ENCODE measurements around the gene RAG1. TPM values are rescaled to one million over a fixed set of nuclear protein-coding genes. Genes with fewer than 3 reads are reported as not detected.

The RAG1 gene
- total RNA-seq, 4 donors from 2014 or later: 0.23 to 0.56 (median 0.39) TPM

DNA sequence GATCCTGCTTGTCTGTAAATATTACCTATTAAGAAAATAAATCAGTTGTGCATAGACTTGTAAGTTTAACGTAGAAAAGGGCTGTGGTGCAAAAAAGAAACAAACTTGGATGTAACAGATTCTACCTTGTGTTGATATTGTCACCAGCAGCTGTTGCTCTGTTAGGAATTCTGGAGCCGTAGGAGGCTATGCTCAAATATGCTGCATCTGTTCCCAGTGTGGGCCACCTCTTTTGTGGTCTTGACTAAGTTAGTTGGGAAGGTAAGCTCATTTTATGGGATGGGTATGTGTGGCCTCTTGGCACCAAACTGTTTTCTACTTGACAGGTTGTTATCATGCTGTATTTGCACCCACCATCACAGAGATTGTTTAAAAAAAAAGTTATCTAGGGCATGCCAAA lies 59.7 kb downstream of the RAG1 start:
- no peaks in the 10 kb centered on the region for H3K9me3 ChIP-seq
- TF ChIP-seq POLR2A (IDR thresholded peaks at IDR 0.05): no peak
- no peak for TF ChIP-seq POLR2AphosphoS5 (IDR thresholded peaks at IDR 0.05)
- TF ChIP-seq, protein P1, sequence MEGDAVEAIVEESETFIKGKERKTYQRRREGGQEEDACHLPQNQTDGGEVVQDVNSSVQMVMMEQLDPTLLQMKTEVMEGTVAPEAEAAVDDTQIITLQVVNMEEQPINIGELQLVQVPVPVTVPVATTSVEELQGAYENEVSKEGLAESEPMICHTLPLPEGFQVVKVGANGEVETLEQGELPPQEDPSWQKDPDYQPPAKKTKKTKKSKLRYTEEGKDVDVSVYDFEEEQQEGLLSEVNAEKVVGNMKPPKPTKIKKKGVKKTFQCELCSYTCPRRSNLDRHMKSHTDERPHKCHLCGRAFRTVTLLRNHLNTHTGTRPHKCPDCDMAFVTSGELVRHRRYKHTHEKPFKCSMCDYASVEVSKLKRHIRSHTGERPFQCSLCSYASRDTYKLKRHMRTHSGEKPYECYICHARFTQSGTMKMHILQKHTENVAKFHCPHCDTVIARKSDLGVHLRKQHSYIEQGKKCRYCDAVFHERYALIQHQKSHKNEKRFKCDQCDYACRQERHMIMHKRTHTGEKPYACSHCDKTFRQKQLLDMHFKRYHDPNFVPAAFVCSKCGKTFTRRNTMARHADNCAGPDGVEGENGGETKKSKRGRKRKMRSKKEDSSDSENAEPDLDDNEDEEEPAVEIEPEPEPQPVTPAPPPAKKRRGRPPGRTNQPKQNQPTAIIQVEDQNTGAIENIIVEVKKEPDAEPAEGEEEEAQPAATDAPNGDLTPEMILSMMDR (IDR thresholded peaks at IDR 0.05): no peak
- TF ChIP-seq EP300 (IDR thresholded peaks at IDR 0.05): no peak
- peaks cover 4% of the 10 kb centered on the region for H3K4me1 ChIP-seq
- 90% methylated on average over 2 of the region's 2 CpGs for WGBS
- no peaks in the 10 kb centered on the region for H3K27me3 ChIP-seq
- H3K4me3 ChIP-seq: no peak overlapping the region
- no peak overlapping the region for H3K27ac ChIP-seq
- H3K36me3 ChIP-seq: no peaks in the 10 kb centered on the region
- DNase-seq (ENCODE audit: low spot score in 2 of 2): no peak

DNA sequence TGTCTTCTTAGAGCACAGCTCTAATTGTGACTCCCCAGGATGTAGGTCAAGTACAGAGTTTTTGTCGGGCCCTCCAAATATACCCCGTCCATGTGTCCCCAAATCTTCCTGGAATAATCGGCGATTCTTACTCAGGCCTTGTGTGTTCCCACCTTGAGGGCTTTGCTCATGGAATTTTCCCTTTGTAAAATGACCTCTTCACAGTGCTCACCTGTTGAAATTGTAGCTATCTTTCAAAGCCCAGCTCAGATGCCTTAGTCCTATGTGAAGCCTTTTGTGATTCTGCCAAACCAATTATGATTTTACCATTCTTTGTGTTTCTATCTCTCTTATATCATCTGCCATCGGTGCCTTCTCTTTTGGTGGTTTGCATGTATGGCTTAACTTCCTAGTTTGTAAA lies 60.3 kb downstream of the RAG1 start:
- 94% methylated on average over 5 of the region's 5 CpGs for WGBS
- no peaks in the 10 kb centered on the region for H3K36me3 ChIP-seq
- H3K27ac ChIP-seq: no peak overlapping the region
- H3K4me3 ChIP-seq: no peak overlapping the region
- TF ChIP-seq, protein P1 (IDR thresholded peaks at IDR 0.05): no peak
- no peak for TF ChIP-seq EP300 (IDR thresholded peaks at IDR 0.05)
- no peak for TF ChIP-seq POLR2AphosphoS5 (IDR thresholded peaks at IDR 0.05)
- TF ChIP-seq POLR2A (IDR thresholded peaks at IDR 0.05): no peak
- H3K4me1 ChIP-seq: peaks cover 4% of the 10 kb centered on the region
- no peaks in the 10 kb centered on the region for H3K9me3 ChIP-seq
- DNase-seq (ENCODE audit: low spot score in 2 of 2): no peak
- H3K27me3 ChIP-seq: no peaks in the 10 kb centered on the region

DNA sequence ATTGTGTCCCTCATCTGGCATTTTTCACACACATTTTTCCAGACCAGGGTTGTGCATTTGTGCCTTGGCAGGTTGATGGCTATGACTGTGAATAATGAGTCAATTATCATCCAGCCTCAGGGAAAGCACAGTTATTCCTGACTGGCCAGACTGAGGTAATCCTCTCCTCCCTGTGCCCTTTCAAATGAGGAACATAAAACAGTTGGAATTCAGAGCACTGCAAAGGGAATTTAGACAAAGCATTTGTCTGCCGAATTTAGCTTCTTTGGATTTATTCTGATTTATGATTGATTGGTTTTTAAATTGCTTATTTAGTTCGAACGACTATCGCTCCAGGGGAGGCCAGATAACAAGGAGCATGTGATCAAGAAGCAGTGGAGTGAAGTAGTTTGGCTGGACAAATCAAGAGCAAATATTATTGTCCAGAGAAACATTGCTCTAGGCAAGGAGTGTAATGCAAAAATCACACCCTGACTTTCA lies 61.0 kb downstream of the RAG1 start:
- Histone ChIP-seq H3K9me3 (no peaks in the 10 kb centered on the region), H3K27me3 (no peaks in the 10 kb centered on the region), H3K4me3 (no peak overlapping the region), H3K36me3 (no peaks in the 10 kb centered on the region), H3K27ac (no peak overlapping the region), H3K4me1 (peaks cover 4% of the 10 kb centered on the region)
- no peak for DNase-seq (ENCODE audit: low spot score in 2 of 2)
- WGBS: 64% methylated on average over 4 of the region's 4 CpGs
- TF ChIP-seq POLR2AphosphoS5 (IDR thresholded peaks at IDR 0.05): no peak
- TF ChIP-seq POLR2A (IDR thresholded peaks at IDR 0.05): no peak
- TF ChIP-seq, protein P1 (IDR thresholded peaks at IDR 0.05): no peak
- no peak for TF ChIP-seq EP300 (IDR thresholded peaks at IDR 0.05)

Other genes starting within 250 kb of the RAG1 start
- gene TRAF6, start 57.7 kb upstream of the RAG1 start, total RNA-seq: 10 to 100 TPM; 12.6 to 18.7 (median 18.6) TPM
- gene IFTAP, start 26.5 kb downstream of the RAG1 start, total RNA-seq: 10 to 100 TPM in 1 of 4 donors, 1 to 10 TPM in 3; 6.6 to 17.8 (median 8.8) TPM
- not detected for gene RAG2, start 30.2 kb downstream of the RAG1 start, total RNA-seq

All from suprapubic skin (tissue), 4 donors.